PC-9 (cell line): ENCODE measurements around the gene N4BP2L2. TPM values are rescaled to one million over a fixed set of nuclear protein-coding genes. Genes with fewer than 3 reads are reported as not detected.
"Not testable (repeated sequence)": the region's sequence is repeated elsewhere in the genome, so short reads cannot be mapped to it uniquely, and the experiment has no call there.

ENCODE experiments used
- BruUV-seq: library from RNA; stranded (reverse); fragments of 400-500 nt; replicated peaks from 2 replicates; lab custom pipeline; 2021; lab: Mats Ljungman, UMichigan
- CTCF ChIA-PET: fragments of 300-600 bp; sonication (Branson Sonifier 250); formaldehyde crosslinking; loops from one replicate; lab custom pipeline; 2022; ENCODE audit warnings: antibody characterized with exemption; lab: Charles Lee
- POLR2A ChIA-PET: fragments of 300-600 bp; sonication (Branson Sonifier 250); formaldehyde crosslinking; loops from one replicate; lab custom pipeline; 2022; ENCODE audit warnings: antibody characterized with exemption; ENCODE audit not compliant: unreplicated experiment; lab: Charles Lee
- DNase-seq, 2 experiments: peaks; one replicate each; pipeline versions ENCODE4 v3.0.0 to v3.0.0-alpha.2; 2015 to 2022; ENCODE audit warnings: mixed read lengths in 1 of 2
- H2AFZ ChIP-seq: fragments of 200-600 bp; sonication (generic); 2 replicates; pipeline ENCODE4 v1.8.1; 2017; ENCODE audit warnings: antibody characterized with exemption
- H3F3A ChIP-seq: fragments of 200-600 bp; sonication (generic); 2 replicates; pipeline ENCODE4 v1.8.1; 2017; ENCODE audit warnings: antibody characterized with exemption, mild to moderate bottlenecking, low read depth; ENCODE audit not compliant: insufficient read depth
- H3K27ac ChIP-seq: fragments of 200-600 bp; sonication (generic); 2 replicates; pipeline ENCODE4 v1.6.1; 2016; ENCODE audit warnings: mixed run types
- H3K27me3 ChIP-seq: fragments of 200-600 bp; sonication (generic); 2 replicates; pipeline ENCODE4 v1.6.1; 2016; ENCODE audit warnings: low read depth, mixed run types; ENCODE audit not compliant: insufficient read depth
- H3K36me3 ChIP-seq: fragments of 200-600 bp; sonication (generic); 2 replicates; pipeline ENCODE4 v1.6.1; 2016; ENCODE audit warnings: low read depth, mixed run types
- H3K4me1 ChIP-seq: fragments of 200-600 bp; sonication (generic); replicated peaks from 2 replicates; pipeline ENCODE4 v1.6.1; 2016; ENCODE audit warnings: mixed run types; ENCODE audit not compliant: insufficient read depth
- H3K4me2 ChIP-seq: fragments of 200-600 bp; sonication (generic); 2 replicates; pipeline ENCODE4 v1.6.1; 2017; ENCODE audit warnings: mixed run types
- H3K4me3 ChIP-seq: fragments of 200-600 bp; sonication (generic); 2 replicates; pipeline ENCODE4 v1.6.1; 2016; ENCODE audit warnings: mixed run types
- H3K79me2 ChIP-seq: fragments of 200-600 bp; sonication (generic); 2 replicates; pipeline ENCODE4 v1.6.1; 2017; ENCODE audit warnings: low read depth, mixed run types
- H3K9me2 ChIP-seq: fragments of 200-600 bp; sonication (generic); 2 replicates; pipeline ENCODE4 v1.8.1; 2017; ENCODE audit warnings: mild to moderate bottlenecking; ENCODE audit not compliant: insufficient read depth
- H3K9me3 ChIP-seq: fragments of 200-600 bp; sonication (generic); 2 replicates; pipeline ENCODE4 v1.8.1; 2016; ENCODE audit warnings: low read depth; ENCODE audit not compliant: insufficient read depth
- H4K20me1 ChIP-seq: fragments of 200-600 bp; sonication (generic); 2 replicates; pipeline ENCODE4 v1.8.1; 2017; ENCODE audit not compliant: insufficient read depth
- EZH2 ChIP-seq: fragments of 200-600 bp; sonication (generic); IDR thresholded peaks from 2 replicates; pipeline ENCODE4 v1.8.0; 2017; ENCODE audit warnings: antibody characterized with exemption, low read depth
- intact Hi-C: fragments of 100-400 bp; cut with micrococcal nuclease; formaldehyde crosslinking; loops from one replicate; pipeline ENCODE4 v1.10.0; 2022; ENCODE audit not compliant: unreplicated experiment
- total RNA-seq: library from RNA; stranded (reverse); gene quantifications from 2 replicates; pipeline ENCODE4 v1.2.3, GENCODE V29; 2021
- TF ChIP-seq, protein P1 (sequence below): fragments of 200-600 bp; sonication (generic); conservative IDR thresholded peaks from 2 replicates; pipeline ENCODE4 v1.6.1; 2017; ENCODE audit warnings: mixed run types, antibody characterized with exemption, mild to moderate bottlenecking, moderate library complexity

The N4BP2L2 gene
- total RNA-seq, 1 experiment from 2014 or later: 81.3 TPM

- no peaks in the 10 kb centered on the region for H3K36me3 ChIP-seq
- H3K27me3 ChIP-seq: no peaks in the 10 kb centered on the region
- peaks cover 6% of the 10 kb centered on the region; the same call in 1 of the 2 replicates for H3K4me1 ChIP-seq
- no peak for TF ChIP-seq EZH2
- TF ChIP-seq, protein P1, sequence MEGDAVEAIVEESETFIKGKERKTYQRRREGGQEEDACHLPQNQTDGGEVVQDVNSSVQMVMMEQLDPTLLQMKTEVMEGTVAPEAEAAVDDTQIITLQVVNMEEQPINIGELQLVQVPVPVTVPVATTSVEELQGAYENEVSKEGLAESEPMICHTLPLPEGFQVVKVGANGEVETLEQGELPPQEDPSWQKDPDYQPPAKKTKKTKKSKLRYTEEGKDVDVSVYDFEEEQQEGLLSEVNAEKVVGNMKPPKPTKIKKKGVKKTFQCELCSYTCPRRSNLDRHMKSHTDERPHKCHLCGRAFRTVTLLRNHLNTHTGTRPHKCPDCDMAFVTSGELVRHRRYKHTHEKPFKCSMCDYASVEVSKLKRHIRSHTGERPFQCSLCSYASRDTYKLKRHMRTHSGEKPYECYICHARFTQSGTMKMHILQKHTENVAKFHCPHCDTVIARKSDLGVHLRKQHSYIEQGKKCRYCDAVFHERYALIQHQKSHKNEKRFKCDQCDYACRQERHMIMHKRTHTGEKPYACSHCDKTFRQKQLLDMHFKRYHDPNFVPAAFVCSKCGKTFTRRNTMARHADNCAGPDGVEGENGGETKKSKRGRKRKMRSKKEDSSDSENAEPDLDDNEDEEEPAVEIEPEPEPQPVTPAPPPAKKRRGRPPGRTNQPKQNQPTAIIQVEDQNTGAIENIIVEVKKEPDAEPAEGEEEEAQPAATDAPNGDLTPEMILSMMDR: peak; percentile 67
- no peak overlapping the region for H3K4me2 ChIP-seq
- no peak overlapping the region for H3K4me3 ChIP-seq
- 0 out of 2 replicates have a peak, but pooled peaks cover 4% of the 10 kb centered on the region for H3K9me3 ChIP-seq
- H3K9me2 ChIP-seq: no peaks in the 10 kb centered on the region
- H3K27ac ChIP-seq: no peak overlapping the region
- POLR2A ChIA-PET: no interaction called here
- DNase-seq: no peak
- H3F3A ChIP-seq: peaks cover 4% of the 10 kb centered on the region; the same call in 1 of the 2 replicates
- BruUV-seq: no TSS peak
- no peak overlapping the region for H2AFZ ChIP-seq
- no peaks in the 10 kb centered on the region for H3K79me2 ChIP-seq
- intact Hi-C loops: loop anchor here (2.0 to 5.0 kb wide), 2 partner anchors 564 to 670 kb away; no protein-coding TSS in a partner anchor
- CTCF ChIA-PET: interaction anchor here (0.6 to 2.5 kb wide), 6 partner anchors 13 to 1177 kb away, joined by 3 to 10 read pairs (median 3); no protein-coding TSS in a partner anchor
- no peaks in the 10 kb centered on the region for H4K20me1 ChIP-seq
Measured at GRCh38 chr13:32581177-32581786, 42.7 kb upstream of the N4BP2L2 start.

DNA sequence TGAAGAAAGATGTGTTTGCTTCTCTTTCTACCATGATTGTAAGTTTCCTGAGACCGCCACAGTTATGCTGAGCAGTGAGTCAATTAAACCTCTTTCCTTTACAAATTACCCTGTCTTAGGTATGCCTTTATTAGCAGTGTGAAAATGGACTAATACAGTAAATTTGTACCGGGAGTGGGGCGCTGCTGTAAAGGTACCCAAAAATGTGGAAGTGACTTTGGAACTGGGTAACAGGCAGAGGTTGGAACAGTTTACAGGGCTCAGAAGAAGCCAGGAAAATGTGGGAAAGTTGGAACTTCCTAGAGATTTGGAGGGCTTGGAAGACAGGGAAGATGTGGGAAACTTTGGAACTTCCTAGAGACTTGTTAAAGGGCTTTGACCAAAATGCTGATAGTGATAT is 38.4 kb upstream of the N4BP2L2 start:
- Histone ChIP-seq H3K79me2 (no peaks in the 10 kb centered on the region), H3K27ac (no peak overlapping the region), H3F3A (no peaks in the 10 kb centered on the region), H3K27me3 (no peaks in the 10 kb centered on the region), H3K4me3 (no peak overlapping the region), H3K9me2 (no peaks in the 10 kb centered on the region), H3K36me3 (no peaks in the 10 kb centered on the region), H3K9me3 (0 out of 2 replicates have a peak, but pooled peaks cover 4% of the 10 kb centered on the region), H3K4me1 (no peaks in the 10 kb centered on the region), H3K4me2 (no peak overlapping the region), H2AFZ (no peak overlapping the region), H4K20me1 (no peaks in the 10 kb centered on the region)
- intact Hi-C loops: no loop called here
- TF ChIP-seq, protein P1: no peak
- TF ChIP-seq EZH2: no peak
- no peak for DNase-seq
- CTCF ChIA-PET: no interaction called here
- POLR2A ChIA-PET: no interaction called here
- no TSS peak for BruUV-seq

DNA sequence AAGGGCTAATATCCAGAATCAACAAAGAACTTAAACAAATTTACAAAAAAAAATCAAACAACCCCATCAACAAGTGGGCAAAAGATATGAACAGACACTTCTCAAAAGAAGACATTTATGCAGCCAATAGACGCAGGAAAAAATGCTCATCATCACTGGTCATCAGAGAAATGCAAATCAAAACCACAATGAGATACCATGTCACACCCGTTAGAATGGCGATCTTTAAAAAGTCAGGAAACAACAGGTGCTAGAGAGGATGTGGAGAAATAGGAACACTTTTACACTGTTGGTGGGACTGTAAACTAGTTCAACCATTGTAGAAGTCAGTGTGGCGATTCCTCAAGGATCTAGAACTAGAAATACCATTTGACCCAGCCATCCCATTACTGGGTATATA is 37.1 kb upstream of the N4BP2L2 start:
- H3K9me2 ChIP-seq, DNase-seq, H3K4me2 ChIP-seq, H4K20me1 ChIP-seq, H3K36me3 ChIP-seq, H3K27me3 ChIP-seq, H3K9me3 ChIP-seq, POLR2A ChIA-PET, H3K4me3 ChIP-seq, H2AFZ ChIP-seq, H3K27ac ChIP-seq, H3F3A ChIP-seq, intact Hi-C loops, H3K4me1 ChIP-seq, H3K79me2 ChIP-seq, CTCF ChIA-PET, BruUV-seq: not testable (repeated sequence)

GRCh38 chr13:32560842-32561241 is 22.2 kb upstream of the N4BP2L2 start:
- POLR2A ChIA-PET, H3K4me1 ChIP-seq, H3F3A ChIP-seq, H3K9me3 ChIP-seq, H3K9me2 ChIP-seq, intact Hi-C loops, H3K27ac ChIP-seq, DNase-seq, H3K4me2 ChIP-seq, H3K79me2 ChIP-seq, H4K20me1 ChIP-seq, H2AFZ ChIP-seq, BruUV-seq, H3K36me3 ChIP-seq, H3K4me3 ChIP-seq, H3K27me3 ChIP-seq: not testable (repeated sequence)
- CTCF ChIA-PET: interaction anchor here (0.7 kb wide), 1 partner anchor 39 kb away, joined by 6 read pairs; no protein-coding TSS in a partner anchor
